DMS153 treated with DMSO at 0.1 percent for 48 hours (cell line): ENCODE data around the gene TMEM86A.

ENCODE experiments used
- DNase-seq: peaks from one replicate; lab custom pipeline; 2025; ENCODE audit not compliant: unreplicated experiment; lab: John Stamatoyannopoulos, UW

TMEM86A gene

GRCh38 chr11:18722293-18722637 is 23.7 kb downstream of the TMEM86A start:
- no peak for DNase-seq

DNA sequence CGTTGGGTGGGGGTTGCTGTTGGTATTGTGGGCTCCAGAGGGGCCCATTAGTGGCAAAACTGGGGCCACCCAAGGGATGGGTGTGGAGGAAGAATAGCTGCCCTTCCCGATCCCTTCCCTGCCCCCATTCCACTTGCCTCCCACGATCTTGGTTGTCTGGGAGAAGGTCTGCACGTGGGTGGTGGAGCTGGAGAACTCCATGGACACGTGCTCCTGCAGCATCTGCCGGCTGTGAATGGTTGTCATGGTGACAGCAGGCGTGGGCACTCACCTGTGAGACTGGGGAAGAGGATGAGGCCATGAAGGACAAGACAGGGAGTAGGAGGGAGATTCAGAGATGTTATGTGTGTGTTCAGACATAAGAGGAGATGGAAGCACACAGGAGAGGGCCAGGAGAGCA is 25.4 kb downstream of the TMEM86A start:
- DNase-seq, result peak; percentile 13

DNA sequence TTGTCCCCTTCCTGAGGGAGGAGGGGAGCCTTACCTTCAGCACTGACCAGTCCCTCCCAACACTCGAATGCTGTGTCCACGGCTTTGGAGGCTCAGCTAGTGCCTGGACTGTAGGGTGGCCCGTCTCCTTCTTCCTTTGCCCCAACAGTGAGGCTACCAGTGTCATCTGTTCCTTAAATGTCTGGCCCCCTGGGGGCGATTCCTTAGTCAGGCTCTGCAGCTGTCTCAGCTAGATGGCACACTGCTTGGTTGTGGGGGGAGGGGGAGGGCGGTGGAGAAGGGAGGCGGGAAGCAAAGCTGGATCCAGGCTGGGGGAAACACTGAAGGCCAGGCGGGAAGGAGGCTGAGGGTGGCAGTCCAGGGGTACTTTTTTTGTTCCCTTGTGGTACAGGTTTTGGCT is 27.5 kb downstream of the TMEM86A start, which contains the start of gene IGSF22:
Gene IGSF22, minus strand, starts transcription at position 149 of the 400 bp plus-strand sequence. CDS start 1,952 bp downstream, outside the sequence.
- no peak for DNase-seq

- no peak for DNase-seq
Observed at GRCh38 chr11:18727479-18728236, 29.1 kb downstream of the TMEM86A start.

- DNase-seq, result no peak
Observed at GRCh38 chr11:18728658-18729057, 30.1 kb downstream of the TMEM86A start.

- DNase-seq, result no peak
Observed at GRCh38 chr11:18729426-18729825, 30.8 kb downstream of the TMEM86A start.

DNA sequence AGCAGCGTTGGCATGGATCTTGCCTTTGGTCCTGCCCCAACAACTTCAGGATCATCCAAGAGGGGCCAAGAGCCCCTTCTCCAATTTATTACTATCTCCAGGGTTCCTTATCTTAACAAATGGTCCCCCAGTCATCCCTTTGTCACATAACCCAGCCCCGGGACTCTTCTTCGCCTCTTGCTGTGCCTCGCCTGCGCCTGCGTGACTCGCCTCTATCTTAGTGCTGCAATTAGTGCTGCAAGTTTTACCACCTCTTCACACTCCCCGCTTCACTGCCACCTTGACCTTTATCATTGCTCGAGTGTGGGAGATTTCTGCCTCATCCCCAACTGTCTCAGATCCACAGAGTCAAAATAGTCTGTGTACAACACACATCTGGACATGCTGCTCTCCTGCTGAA is 31.4 kb downstream of the TMEM86A start:
- DNase-seq, result no peak

DNA sequence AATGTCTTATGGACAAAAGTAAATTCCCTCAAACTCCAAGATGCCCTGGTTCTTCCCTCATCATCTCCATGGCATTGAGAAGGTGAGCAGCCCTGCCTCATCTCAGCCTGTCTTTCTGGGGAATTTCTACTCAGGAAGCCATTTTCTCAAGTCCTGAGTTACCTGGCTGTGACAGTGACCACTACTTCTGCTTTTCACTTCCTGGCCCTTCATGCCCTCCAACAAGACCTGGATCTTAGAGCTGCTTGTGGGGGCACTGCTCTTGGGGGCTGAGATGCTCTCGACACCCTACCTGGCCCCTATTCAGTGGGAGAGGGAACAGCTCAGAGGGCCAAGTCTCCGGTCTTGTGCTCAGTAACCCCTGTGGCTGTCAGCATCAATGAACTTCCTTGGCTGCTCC is 32.9 kb downstream of the TMEM86A start:
- DNase-seq, result no peak

- peak; percentile 7 for DNase-seq
Observed at GRCh38 chr11:18731949-18732821, 33.6 kb downstream of the TMEM86A start.

DNA sequence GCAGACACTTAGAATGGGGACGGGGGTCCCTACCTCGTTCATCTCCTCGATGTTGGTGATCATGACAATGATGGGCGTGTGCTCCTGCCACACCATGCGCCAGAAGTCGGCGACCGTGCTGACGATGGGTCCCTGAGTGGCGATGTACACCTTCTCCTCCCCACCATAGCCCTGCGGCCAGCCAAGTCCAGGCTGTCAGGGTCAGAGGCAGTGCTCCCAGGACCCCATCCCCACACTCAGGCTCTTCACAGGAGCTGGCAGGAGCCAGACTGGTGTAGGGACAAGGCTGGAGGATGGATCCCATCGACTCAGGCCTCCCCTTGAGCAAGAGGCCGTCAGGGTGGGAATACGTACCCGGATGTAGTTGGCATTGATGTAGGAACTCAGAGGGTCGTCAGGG is 34.6 kb downstream of the TMEM86A start:
- no peak for DNase-seq

- DNase-seq, result no peak
Observed at GRCh38 chr11:18736590-18737148, 38.1 kb downstream of the TMEM86A start.

DNA sequence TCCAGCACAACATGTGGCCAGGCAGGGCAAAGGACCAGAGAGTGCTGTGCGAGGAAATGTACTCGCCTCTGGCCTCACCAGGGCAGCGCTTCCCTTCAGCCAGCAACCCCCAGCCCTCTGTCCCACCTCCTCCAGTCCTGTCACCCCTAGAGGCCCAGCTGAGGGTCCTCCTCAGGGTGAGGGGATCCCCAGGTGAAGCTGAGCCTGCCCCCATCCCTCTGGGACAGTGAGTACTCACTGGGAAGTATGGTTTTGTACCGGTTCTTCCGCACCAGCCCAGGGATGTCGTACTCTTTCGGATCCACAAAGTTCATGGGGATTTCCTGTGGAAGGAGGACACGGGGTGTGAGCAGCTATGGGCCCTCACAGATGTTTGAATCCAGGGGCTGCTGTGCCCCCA is 39.1 kb downstream of the TMEM86A start:
- DNase-seq, result no peak

DNA sequence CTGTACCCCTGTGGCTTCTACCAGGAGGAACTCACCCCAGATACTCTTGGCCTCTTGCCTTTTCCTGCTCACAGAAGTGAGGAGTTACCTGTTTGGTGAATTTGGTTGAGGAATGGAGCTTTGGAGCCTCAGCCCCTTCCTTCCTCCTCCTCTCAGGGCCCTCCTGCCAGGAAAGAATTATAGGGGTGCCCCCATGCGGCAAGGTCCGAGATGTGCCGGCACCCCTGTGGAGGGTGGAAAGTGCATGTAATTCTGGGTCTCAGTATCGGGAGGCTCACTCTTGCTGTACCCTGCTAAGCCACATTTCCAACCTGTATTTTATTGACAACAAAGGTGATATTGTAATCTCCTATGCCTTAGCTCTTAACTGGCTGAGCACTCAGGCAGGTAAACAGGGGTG is 41.1 kb downstream of the TMEM86A start:
- DNase-seq, result no peak

DNA sequence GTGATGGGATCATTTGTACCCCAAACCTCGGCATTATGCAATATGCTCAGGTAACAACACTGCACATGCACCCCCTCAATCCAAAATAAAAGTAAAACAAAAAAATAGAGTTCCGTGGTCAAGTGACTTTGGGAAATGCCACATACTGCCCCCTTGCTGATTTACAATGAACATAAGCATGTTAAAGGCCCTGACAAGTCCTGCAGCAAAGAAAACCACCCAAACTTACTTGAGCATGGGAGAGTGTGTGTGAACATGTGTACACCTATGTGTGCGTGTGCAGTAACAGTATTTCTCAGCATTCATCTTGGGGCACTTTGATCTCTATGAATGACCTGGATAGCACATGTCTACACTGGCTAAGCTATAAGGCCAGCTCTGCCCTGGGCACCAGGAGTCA is 43.2 kb downstream of the TMEM86A start:
- DNase-seq, result no peak

DNA sequence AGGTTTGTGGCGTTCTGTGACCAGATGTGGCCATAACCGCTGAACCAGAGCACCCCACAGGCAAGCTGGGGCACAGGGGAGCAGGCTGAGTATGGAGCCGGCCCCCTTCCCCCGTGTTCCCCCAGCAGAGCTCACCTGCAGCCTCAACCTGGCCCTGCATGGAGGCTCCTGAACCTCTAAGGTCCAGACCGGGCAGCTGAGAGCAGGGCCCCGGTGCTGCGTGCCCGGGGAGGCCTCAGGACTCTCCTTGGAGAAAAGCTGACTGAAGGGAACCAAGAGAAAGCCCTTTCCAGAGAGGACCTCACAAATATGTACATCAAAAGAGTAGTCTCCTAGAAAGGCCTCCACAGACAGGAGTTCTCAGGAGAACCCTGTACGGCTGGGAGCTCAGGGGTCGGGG is 44.8 kb downstream of the TMEM86A start:
- DNase-seq, result no peak

- no peak for DNase-seq
Observed at GRCh38 chr11:18743900-18744514, 45.4 kb downstream of the TMEM86A start.

GRCh38 chr11:18745251-18745650 is 46.7 kb downstream of the TMEM86A start:
- no peak for DNase-seq

DNA sequence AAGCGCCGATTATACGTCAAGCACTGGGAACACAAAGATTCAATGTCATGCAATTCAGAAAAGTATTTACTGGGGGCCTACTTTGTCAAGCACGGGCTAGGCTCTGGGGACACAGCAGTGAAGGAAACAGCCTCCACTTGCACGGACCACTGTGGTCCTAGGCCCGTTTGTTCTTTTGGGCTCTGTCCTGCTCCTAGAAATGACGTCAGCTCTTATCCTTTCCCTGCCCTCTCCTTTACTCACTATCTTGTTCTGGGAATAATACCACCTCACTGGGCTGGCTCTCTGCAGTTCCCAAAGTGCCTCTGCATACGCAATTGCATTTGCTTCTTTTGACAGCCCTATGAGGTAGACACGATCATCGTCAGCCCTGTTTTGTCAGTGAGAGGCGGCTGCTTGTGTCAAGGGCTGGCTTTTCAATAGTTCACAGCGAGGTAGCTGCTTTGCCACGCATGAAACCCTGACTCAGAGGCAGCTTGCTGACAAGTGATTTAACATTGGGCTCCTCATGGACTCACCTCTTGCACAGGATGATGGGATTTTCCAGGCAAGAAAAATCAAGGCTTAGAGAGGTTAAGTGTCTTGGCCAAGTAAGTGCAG is 50.3 kb downstream of the TMEM86A start:
- DNase-seq, result no peak

- DNase-seq, result no peak
Observed at GRCh38 chr11:18749681-18750319, 51.2 kb downstream of the TMEM86A start.

DNA sequence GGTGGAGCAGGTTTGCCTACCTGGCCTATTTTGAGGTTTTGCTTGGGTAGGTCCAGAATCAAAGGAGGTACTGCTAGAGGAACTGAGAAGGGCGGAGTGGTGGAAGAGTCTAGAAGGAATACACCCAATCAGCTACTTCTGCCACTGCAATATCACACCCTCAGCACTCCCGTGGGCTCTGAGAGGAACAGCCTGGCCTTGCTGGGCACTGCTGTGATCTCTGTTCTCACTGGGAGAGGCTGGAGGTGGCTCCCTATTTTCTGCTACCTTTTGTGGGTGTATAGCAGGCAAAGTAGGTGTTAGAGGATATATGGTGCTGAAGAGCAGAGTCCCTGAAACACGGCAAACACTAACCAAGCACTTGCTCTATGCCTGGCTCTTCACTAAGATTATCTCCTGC is 52.4 kb downstream of the TMEM86A start:
- no peak for DNase-seq

DNA sequence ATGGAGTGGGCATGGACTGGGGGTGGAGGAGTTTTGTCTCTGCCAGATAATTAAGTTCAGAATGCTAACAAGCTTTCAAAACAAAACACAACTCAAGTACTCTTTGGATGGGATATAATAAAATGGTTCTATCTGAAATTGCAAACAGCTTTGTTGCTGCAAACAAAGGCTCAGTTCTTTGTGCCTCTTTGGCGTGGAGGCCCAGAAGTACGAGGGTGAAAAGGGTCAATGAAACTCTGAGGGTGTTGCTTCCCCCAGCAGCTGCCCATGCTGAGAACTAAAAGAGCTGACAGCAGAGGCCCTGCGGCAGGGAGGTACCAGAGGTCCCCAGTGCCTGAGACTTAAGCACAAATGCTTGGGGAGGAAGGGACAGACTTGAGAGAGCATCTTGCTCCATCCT is 53.9 kb downstream of the TMEM86A start:
- DNase-seq, result no peak
